GM18499 (cell line): Measurements from ENCODE around the gene GLCE.

Source experiments
- ATAC-seq: cut with Tn5 transposase; IDR thresholded peaks from one replicate; pipeline ENCODE4 v1.9.1; 2021; ENCODE audit warnings: moderate number of reproducible peaks; ENCODE audit not compliant: insufficient read depth, unreplicated experiment

The GLCE gene

DNA sequence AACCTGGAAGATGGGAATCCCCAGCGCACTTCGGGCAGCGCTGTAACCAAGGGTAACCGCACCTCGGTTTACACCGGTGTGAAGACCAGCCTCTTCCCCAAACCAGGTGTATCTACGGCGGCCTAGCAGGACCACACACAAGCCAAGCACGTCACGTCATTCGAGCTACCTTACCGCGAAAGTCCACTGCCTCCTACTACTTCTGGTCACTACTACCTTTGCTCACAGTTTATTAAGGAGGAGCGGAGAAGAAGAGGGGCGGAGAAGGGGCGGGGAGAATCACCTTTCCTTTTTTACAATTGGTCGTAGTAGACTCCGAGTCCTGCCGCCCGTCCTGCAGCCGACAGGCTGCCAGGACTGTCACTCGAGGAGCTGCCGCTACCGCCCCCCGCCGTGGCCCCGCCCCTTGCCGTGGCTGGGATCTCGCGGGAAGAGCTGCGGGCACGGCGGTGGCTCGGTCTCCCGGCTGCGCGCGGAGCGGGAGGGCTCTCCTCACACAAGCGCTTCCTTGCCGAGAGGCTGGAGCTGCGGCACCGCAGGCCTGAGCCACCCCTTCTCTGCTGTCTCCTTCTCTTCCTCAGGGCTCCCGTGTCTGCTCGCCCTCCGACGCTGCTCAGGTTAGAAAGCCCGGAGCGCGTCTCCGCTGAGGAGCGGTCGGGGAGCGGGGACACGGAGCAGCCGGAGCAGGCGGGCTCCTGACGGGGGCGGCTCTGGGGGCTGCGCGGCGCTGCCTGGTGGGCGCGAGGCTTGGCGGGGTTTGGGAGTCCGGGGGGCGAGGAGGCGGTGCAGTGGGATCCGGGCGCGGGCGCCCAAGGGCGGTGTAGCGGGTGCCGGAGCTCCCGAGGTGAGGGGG, at the start of gene GLCE:
Gene GLCE, plus strand, starts transcription at position 495 of the 853 bp plus-strand sequence. CDS start 95,172 bp downstream, outside the sequence.
- ATAC-seq: no peak

DNA sequence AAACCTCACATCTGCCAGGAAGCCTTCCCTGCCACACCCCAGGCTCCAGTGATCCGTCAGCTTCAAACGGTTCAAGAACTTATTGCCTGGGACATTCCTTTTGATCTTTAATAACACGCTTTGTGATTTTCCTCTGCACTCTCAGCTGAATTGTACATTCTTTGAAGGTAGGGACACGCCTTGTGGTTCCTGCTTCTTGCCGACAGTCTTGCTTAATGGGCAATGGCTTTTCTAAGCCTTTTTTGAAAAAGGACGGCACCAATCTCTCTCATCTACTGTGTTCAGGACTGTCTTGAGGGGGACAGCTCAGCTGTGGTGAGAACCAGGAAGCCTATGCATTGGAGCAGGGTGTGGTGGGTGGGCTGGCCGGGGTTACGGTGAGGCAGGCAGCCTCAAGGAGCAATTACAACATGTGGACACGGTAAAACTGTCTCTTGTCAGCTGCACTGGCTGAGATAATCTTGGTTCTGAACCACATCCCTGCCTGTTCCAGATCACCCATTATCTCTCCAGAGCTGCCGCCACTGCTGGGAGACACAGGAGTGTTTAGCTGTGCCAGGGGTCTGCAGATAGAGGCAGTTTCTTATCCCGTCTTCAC, 46.0 kb upstream of the GLCE start:
- no peak for ATAC-seq

DNA sequence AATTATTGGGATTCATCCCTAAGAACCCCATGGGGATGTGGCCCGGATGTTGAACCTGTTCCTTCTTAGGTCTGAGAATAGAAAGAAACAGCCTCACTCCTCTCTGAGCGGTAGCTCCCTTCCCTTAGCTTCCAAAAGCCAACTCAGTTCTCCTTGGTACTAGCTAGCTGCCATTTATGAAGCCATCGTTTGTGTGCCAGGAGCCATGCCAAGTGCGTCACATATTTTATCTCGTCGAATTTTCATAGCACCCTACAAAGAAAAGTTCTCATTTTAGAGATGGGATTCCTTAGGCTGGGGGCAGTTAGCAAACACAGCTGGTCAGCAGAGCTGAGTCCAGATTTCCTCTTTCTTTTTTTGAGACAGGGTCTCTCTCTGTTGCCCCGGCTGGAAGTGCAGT, 45.4 kb upstream of the GLCE start:
- no peak for ATAC-seq

DNA sequence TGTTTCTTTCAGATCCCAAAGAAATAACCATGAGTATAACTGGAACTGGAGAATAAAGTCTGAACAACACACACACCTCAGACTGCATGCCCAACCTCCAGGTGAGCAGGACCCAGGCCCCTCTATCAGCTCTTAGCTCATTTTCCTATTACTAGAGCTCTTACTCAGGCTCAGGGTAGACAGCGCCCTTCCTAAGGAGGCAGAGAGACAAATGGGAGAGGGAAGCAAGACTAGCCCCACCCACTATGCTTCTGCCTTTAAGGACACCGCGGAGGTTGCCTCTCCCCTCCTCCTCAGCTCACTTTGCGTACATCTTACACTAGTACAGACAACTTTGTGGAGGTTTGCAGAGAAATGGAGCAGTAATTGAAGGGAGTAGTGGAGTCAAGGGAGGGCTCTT, 44.0 kb upstream of the GLCE start:
- ATAC-seq: no peak

DNA sequence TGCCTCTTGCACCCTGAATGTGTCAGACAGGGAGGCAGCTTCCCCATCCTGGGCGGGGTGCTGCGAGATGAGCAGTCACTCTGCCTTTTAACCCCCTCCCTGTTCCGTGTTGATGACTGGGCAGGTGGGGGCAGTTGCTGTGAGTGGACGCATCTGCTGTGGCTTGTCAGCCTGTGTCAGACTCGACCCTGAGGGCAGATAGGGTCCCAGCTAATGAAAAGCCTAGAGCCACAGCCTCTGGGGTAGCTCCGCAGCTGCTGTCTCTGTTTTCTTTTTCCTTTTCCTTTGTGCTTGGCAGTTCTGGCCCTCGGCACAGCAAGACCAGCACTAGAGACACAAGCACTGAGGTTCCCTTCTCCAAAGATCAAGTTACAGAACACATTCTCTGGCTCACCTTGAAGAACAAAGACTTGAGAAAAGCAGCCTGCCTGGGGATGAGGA, 43.0 kb upstream of the GLCE start:
- no peak for ATAC-seq

DNA sequence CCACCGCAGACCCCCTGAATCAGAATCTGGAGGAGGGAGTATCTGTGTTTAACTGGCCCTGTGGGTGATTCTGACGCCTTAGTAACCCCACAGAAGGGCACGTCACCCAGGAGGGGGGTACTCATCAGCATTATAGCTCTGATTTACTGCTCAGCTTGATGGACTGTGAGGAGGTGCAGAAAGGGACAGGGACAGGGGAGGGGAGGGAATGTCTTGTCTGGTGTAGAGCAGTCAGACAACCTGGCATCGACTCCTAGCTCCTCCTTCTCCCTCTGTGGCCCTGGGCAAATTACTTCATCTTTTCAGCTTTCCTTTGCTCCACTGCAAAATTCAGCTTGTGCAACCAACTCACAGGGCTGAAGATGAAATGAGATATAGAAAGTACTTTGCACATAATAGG, 42.3 kb upstream of the GLCE start:
- no peak for ATAC-seq

DNA sequence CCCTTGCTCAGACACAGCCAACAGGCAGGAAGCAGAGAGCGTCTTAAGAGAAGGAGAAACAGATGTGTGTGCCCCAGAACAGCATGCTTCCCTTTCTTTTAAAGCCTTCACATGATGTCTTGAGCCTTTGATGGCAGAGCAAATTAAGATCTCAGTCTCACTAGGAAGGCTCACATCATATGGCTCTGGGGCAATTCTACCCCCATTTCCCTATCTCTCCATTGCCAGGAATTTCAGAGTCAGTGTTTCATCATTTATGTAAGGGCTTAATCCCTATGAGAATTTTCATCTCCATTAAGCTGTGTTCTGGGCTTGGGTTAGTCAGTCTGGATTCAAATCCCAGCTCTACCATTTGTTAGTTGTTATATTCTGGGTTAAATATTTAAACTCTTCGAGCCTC, 41.4 kb upstream of the GLCE start:
- ATAC-seq: no peak

DNA sequence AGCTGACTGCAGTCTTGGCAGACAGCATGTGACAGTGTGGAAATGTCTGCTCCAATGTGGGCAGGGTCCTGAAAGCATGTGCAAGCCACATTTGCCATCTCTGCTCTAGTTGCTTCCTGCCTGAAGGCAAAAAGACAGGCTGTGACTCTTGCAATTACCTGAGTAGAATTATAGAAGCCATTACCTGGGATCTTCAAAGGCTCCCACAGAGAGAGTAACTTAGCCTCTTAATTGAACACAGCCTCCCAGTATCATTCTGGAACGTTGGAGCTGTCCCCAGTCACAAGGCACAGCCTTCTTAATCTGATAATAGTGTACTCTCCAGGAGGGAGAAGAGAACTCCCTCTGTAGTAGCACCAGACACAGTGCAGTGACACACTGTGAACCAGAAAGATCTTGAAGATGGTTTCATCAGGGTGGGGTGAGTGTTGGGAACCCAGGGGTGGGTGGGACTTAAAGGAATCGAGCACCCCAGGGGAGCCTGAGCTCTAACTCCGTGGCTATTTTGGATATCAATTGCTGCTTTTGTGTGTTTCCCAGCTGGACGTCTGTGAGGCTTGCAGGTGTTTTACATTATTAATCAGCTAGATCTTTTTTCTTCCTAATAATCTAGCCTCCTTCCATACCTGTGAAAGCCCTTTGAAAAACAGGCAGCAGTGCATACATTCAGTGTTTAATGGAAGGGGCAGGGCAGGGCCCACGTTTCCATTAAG, 40.6 kb upstream of the GLCE start:
- ATAC-seq: no peak

DNA sequence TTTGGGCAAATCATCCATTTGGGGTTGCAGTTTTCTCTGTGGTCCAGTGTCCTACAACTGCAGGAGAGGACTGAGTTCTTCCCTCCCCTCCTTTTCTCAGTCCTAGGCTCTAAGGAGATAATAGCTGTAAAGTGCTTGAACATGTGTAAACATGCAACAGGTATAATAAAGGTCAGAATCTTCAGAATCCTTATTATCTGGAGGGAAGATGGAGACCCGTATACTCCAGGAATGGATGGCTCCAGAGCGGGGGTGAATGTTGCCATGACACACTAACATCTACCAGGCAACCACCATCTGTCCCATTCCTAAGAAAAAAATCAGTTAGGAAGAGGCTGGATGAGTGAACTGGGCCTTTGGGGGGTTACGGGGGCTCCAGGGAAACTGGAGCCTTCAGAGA, 39.7 kb upstream of the GLCE start:
- no peak for ATAC-seq

DNA sequence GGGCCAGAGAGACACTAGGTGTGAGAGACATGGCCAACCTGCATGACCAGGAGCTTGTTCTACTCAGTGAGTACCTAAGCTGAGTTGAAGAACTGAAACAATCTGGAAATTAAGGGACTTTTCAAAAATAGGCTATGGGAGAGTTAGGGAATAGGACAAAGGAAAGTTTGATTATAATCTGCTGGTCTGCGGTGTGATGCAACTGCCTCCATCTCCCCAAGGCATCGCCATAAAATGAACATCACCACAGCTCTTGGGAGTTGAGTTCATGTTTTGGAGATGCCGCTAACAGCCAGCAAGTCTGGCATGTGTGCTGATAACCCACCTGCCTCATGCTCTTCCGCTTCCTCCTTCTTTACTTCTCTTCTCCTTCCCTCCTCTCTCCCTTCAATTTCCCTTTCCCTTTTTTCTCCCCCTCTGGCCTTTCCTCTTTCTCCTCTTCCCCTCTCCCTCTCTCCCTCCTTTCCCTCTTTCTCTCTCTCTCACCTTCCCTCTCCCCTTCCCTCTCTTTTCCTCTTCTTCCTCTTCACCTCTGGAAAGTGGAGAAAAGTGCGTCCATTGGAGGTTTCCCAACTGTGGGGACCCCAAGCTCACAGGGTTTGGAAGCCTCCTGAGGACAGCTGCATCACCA, 39.1 kb upstream of the GLCE start:
- no peak for ATAC-seq

DNA sequence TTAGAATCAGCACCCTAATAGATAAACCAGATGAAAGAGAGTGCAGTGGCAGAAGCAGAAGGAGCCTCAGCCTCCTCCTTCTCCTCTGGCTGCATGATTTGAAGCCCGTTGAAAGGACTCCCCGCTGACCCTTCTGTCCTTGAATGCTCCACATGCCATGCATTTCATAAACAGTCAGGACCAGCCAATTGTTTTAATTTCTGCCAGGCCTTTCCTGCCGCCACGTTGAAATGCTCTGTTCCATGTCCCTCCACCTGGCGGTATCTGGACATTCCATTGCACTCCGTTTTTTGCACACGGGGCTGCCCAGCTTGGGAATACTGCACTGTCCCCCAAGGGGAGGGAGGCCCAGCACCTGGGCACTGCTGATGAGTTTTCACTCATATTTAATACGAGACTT, 35.2 kb upstream of the GLCE start:
- ATAC-seq: no peak

DNA sequence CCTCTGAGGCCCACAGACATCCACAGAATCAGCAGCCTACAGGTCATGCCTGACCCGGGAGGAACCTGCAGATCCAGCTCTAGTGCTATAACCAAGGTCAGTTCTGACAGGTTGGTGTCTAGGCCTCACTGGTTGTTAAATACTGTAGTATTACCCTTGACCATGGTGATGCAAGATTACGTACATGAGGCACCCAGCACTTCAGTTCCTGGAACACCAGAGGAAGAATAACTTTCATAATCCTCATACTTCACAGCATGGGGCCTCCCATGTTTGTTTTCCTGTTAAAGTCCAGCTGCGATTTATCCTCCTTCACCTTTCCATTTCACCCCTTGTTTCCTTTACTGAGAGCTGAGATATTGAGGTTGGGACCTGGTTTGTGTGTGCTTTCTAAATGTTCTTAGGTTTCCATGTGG, 34.4 kb upstream of the GLCE start:
- no peak for ATAC-seq

DNA sequence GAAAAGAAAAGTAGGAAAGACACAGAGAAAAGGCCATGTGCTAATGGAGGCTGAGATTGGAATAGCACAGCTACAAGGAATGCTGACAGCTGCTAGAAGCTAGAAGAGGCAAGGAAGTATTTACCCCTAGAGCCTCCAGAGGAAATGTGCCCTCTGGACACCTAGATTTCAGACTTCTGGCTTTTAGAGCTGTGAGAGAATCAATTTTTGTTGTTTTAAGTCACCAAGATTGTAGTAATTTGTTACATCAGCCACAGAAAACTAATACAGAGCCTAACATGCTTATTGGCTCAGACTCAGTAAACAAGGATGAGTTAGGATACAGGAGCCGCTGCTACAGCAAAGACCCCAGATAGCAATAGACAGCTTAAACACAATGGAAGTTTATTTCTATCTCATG, 33.1 kb upstream of the GLCE start:
- ATAC-seq: no peak

DNA sequence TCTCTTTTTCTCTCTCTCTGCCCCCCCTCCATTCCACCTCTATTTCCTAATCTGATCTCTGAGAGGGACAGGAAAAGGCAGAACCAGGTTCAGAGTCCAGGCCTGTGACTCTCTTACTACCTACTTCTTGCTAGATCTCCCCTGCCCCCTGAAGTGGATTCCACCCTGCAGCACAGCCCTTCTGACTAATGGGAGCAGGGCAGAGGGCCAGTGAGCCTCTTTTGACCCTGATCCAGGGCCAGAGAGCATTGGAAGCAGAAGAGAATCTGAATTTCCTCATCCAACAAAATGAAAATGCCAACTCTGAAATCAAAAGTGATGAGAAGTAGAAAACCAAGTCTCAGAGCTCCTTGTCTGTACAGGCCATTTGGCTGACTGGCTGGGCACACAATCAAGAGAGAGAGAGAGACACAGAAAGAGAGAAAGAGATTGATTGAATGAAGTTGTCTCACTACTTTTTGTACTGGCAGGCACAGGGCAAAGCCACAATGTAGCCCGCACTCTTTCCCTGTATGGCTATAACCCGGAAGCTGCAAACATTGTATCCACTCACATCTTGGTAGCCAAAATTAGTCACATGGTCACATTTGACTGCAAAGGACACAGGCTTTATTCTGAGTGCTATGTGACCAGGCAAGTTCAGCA, 31.6 kb upstream of the GLCE start:
- ATAC-seq: no peak

DNA sequence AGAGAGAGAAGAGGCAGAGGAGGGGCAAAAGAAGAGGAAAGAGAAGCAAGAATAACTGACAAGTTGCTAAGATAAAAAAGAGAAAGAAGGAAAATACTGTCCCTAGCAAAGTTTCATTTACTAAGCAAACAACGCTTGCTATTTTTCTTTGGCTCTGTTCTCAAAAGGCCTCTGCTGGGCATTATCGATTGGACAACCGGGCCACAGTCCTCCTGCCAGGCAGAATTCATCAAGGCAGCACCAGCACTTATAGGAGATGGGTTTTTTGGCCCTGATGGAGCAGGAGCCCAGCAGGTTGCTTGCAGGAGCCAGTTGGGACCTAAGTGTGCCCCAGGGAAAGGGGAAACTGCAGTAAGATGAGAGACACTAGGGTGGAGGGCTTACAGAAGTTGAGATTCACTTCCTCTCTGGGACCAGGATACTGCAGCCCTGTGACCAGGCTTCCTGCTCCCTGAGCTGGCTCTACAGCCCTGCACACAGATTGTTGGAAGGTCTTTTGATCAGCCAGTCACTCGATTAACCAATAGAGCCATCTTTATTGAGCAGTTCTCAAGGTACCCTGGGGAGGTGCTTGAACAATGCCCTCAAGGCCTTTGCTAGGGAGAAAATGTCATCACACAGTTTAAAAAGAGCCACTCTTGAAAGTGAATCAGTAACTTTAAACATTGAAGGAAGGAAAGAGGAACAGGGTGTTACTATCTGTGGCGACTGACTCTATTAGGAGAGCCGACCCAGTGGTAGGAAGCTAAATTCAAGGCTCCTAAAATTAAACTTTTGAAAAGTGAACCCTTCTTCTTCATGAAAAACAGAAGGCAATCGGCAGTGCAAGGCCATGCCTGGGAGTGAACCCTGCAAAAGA, 28.8 kb upstream of the GLCE start:
- no peak for ATAC-seq

DNA sequence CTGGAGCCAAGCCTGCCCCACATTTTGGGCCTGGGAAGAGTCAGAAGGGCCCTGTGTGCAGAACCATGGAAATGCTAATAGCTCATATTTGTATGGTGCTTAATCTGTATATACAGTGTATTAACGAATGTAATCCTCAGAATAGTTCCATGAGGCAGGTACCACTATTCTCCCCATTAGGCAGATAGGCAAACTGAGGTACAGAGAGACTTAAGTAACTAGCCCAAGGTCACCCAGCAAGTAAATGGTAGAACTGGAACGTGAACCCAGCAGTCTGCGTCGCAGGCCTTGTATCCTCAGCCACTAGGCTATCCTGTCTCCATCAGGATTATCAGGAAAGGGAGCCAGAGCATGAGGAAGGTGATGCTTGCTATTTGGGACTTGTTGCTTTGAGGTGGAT, 28.0 kb upstream of the GLCE start:
- no peak for ATAC-seq

DNA sequence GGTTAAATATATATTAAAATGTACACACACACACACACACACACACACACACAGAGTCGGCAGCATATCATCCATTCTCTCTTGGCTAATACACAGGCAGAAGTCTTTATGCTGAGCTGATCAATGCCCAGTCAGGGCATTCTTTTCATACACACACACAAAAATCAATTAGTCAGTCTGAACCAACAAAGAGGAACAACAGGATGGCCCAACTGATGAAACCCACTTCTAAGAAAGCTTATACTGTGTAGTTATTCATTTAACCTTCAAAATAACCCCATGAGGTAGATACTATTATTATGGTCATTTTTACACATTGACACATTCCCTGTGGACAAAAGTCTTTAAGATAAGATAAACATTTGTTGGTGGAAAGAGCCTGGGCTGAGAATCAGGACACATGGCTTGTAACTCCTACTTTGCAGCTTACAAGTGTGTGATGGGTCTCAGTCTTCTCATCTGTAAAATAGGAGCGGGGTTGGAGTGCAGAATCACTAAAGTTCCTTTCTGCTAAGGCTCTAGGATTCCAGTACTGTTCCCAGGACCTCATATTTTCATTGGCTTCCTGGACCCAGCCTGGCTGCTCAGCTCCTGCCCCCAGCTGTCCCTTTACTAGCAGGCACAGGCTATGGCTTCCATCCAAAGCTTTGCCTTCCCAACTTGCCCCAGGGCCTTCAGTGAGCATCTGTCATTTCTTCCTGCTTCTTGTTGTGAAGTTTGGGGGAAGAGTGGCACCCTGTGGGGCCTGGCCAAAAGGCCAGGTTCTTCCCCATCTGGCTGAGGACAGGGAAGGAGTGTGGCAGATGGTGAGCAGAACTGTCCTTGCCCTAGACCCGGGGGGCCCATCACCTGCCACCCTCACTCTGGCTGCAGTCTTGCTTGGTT, 27.2 kb upstream of the GLCE start:
- no peak for ATAC-seq

DNA sequence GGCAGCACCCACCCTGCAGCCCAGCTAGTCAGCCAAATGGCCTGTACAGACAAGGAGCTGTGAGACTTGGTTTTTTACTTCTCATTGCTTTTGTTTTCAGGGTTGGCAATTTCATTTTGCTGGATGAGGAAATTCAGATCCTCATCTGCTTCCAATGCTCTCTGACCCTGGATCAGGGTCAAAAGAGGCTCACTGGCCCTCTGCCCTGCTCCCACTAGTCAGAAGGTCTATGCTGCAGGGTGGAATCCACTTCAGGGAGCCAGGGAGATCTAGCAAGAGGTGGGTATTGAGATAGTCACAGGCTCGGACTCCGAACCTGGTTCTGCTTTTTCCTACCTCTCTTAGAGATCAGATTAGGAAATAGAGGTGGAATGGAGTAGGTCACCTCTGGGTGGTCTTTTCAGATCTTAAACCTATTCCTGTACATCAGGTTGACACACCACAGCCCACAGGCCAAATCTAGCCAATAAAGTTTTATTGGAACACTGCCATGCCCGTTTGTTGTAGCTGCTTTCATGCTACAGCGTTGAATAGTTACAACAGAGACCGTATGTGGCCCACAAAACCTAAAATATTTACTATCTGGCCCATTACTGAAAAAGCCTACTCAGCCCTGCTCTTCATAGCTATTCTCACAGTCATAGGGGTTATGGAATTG, 26.4 kb upstream of the GLCE start:
- no peak for ATAC-seq
